ENCODE data around the gene REM1.

REM1 gene

DNA sequence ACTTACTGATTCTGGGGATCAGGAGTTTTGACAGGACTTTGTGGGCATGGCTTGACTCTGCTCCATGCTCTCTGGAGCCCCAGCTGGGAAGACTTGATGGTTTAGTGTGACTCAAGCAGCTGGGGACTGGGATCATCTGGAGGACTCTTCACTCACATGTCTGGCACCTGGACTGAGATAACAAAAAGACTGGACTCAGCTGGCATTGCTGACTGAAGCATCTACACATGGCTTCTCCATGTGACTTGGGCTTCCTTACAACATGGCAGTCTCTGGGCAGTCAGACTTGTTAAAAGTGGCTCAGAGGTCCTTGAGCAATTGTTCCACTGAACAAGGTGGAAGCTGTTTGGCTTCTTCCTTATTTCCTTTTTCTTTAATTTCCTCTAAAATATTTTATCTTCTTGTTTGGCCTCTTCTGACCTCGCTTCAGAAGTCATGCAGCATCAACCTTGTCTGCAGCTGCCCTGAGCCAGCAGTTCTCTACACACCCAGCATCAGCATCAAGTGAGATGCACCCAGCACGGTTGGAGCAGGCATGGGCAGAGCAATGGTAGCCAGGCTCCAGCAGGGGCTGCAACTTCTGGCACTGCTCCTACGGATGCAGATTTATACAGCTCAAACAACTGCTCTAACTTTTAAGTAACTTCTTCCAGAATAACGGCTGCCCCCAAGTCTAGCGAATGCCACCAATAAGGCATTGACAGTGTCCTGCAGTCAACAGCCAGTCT lies 33.6 kb downstream of the REM1 start:
- TF ChIP-seq, protein P1, sequence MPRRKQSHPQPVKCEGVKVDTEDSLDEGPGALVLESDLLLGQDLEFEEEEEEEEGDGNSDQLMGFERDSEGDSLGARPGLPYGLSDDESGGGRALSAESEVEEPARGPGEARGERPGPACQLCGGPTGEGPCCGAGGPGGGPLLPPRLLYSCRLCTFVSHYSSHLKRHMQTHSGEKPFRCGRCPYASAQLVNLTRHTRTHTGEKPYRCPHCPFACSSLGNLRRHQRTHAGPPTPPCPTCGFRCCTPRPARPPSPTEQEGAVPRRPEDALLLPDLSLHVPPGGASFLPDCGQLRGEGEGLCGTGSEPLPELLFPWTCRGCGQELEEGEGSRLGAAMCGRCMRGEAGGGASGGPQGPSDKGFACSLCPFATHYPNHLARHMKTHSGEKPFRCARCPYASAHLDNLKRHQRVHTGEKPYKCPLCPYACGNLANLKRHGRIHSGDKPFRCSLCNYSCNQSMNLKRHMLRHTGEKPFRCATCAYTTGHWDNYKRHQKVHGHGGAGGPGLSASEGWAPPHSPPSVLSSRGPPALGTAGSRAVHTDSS (tag by site-specific recombination; IDR thresholded peaks at IDR 0.05): no peak
- TF ChIP-seq ZNF211 (tag by site-specific recombination; IDR thresholded peaks at IDR 0.05; ENCODE audit: low read depth): no peak
- no peak for TF ChIP-seq ZBTB20 (tag by site-specific recombination; IDR thresholded peaks at IDR 0.05)
- TF ChIP-seq ZNF561 (tag by site-specific recombination; IDR thresholded peaks at IDR 0.05; ENCODE audit: borderline replicate concordance): no peak
- TF ChIP-seq ZNF571 (tag by site-specific recombination; IDR thresholded peaks at IDR 0.05): no peak
- no peak for TF ChIP-seq SP3 (tag by site-specific recombination; IDR thresholded peaks at IDR 0.05)
- TF ChIP-seq, protein P2, sequence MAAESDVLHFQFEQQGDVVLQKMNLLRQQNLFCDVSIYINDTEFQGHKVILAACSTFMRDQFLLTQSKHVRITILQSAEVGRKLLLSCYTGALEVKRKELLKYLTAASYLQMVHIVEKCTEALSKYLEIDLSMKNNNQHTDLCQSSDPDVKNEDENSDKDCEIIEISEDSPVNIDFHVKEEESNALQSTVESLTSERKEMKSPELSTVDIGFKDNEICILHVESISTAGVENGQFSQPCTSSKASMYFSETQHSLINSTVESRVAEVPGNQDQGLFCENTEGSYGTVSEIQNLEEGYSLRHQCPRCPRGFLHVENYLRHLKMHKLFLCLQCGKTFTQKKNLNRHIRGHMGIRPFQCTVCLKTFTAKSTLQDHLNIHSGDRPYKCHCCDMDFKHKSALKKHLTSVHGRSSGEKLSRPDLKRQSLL (tag by site-specific recombination; IDR thresholded peaks at IDR 0.05): no peak
- no peak for TF ChIP-seq ZNF548 (tag by site-specific recombination; IDR thresholded peaks at IDR 0.05)
- no peak for TF ChIP-seq ZNF610 (tag by site-specific recombination; IDR thresholded peaks at IDR 0.05; ENCODE audit: borderline replicate concordance)
- TF ChIP-seq ZNF600 (tag by site-specific recombination; IDR thresholded peaks at IDR 0.05): no peak
- TF ChIP-seq, protein P3, sequence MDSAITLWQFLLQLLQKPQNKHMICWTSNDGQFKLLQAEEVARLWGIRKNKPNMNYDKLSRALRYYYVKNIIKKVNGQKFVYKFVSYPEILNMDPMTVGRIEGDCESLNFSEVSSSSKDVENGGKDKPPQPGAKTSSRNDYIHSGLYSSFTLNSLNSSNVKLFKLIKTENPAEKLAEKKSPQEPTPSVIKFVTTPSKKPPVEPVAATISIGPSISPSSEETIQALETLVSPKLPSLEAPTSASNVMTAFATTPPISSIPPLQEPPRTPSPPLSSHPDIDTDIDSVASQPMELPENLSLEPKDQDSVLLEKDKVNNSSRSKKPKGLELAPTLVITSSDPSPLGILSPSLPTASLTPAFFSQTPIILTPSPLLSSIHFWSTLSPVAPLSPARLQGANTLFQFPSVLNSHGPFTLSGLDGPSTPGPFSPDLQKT (IDR thresholded peaks at IDR 0.05; ENCODE audit: borderline replicate concordance, low read depth, low read length): no peak
- POLR2A ChIA-PET: interaction anchor here (0.6 kb wide), 1 partner anchor 267 kb away, joined by 3 read pairs; no protein-coding TSS in a partner anchor
- CTCF ChIA-PET: interaction anchor here (0.6 kb wide), 1 partner anchor 23 kb away, joined by 3 read pairs; no protein-coding TSS in a partner anchor

DNA sequence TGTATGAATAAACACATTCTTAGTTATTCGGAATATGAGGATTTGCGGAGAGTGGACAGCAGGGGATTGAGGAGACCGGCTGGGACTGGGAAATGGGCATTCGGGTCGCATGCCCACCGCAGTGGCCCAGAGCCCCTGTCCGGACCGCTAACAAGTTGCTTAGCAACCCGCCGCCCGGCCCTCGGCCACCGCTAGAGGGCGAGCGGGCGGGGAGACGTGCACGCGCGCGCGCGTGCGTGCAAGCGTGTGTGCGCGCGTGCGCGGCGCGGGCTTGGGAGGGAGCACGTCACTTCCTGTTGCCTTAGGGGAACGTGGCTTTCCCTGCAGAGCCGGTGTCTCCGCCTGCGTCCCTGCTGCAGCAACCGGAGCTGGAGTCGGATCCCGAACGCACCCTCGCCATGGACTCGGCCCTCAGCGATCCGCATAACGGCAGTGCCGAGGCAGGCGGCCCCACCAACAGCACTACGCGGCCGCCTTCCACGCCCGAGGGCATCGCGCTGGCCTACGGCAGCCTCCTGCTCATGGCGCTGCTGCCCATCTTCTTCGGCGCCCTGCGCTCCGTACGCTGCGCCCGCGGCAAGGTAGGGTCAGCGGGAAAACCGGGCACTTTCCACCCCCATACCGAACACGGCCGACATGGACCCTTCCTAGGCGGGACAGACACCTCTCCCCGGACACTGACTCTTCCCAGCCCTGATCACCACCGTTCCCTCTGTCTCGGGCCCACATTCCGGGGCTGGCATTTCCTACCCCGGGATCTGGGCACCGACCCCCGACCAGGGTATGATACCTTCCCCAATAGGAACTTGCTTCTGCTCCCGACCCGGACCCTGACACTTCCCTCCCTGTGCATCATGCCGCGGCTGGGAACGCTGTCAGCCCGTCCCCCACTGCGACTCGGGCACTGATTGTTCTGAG lies 39.3 kb downstream of the REM1 start, which contains the start of gene HM13:
Gene HM13, plus strand, starts transcription at position 289 of the 918 bp plus-strand sequence. Its CDS starts 110 bp downstream, at position 399.
- peak within 1 kb of the TSS; percentile 61; the same call in 1 of the 2 replicates for H3K27ac ChIP-seq (ENCODE audit: extremely low read depth, low read depth, low read length)
- H3K4me1 ChIP-seq (ENCODE audit: control insufficient read depth, insufficient read depth, low read length): peaks cover 2% of the 10 kb centered on the region; the same call in 1 of the 2 replicates
- peak within 1 kb of the TSS; percentile 65 for H3K4me3 ChIP-seq (ENCODE audit: low read depth, low read length)
- no peaks in the 10 kb centered on the region for H3K9me3 ChIP-seq (ENCODE audit: control insufficient read depth, insufficient read depth, low read depth, low read length)
- CTCF ChIA-PET: interaction anchor here (0.6 to 0.7 kb wide), 4 partner anchors 11 to 1923 kb away, joined by 3 to 4 read pairs (median 4); no protein-coding TSS in a partner anchor
- H3K36me3 ChIP-seq (ENCODE audit: control insufficient read depth in 2 of 2, insufficient read depth in 1 of 2, low read length in 2 of 2): peaks cover 0 to 28% of the 10 kb centered on the region in 2 experiments; a peak in 2 of 3 replicates
- POLR2A ChIA-PET: interaction anchor here (0.7 to 1.0 kb wide), 2 partner anchors 11 to 46 kb away, joined by 3 read pairs; no protein-coding TSS in a partner anchor
- TF ChIP-seq GLI4 (tag by site-specific recombination; IDR thresholded peaks at IDR 0.05) (0 out of 2 replicates have a peak, but pooled peaks have one; percentile 18), ZNF350 (tag by site-specific recombination; IDR thresholded peaks at IDR 0.05) (no peak), ZFHX2 (tag by site-specific recombination; conservative IDR thresholded peaks at IDR 0.05) (no peak), ZFP37 (tag by site-specific recombination; IDR thresholded peaks at IDR 0.05) (peak; percentile 80), ZBTB7A (tag by site-specific recombination; IDR thresholded peaks at IDR 0.05; ENCODE audit: low read depth) (0 out of 2 replicates have a peak, but pooled peaks have one; percentile 30), ZNF174 (tag by site-specific recombination; IDR thresholded peaks at IDR 0.05) (no peak), KLF9 (tag by site-specific recombination; IDR thresholded peaks at IDR 0.05; ENCODE audit: low read depth) (peak; percentile 40; the same call in 1 of the 2 replicates), ZNF48 (tag by site-specific recombination; IDR thresholded peaks at IDR 0.05) (no peak), ZNF169 (tag by site-specific recombination; IDR thresholded peaks at IDR 0.05) (no peak), SCRT2 (tag by site-specific recombination; IDR thresholded peaks at IDR 0.05) (peak; percentile 57), ZNF501 (tag by site-specific recombination; IDR thresholded peaks at IDR 0.05) (peak; percentile 80), KLF7 (tag by site-specific recombination; IDR thresholded peaks at IDR 0.05; ENCODE audit: borderline replicate concordance) (peak; percentile 94), YY2 (tag by site-specific recombination; IDR thresholded peaks at IDR 0.05) (peak; percentile 71; the same call in 1 of the 2 replicates)
- TF ChIP-seq, protein P4, sequence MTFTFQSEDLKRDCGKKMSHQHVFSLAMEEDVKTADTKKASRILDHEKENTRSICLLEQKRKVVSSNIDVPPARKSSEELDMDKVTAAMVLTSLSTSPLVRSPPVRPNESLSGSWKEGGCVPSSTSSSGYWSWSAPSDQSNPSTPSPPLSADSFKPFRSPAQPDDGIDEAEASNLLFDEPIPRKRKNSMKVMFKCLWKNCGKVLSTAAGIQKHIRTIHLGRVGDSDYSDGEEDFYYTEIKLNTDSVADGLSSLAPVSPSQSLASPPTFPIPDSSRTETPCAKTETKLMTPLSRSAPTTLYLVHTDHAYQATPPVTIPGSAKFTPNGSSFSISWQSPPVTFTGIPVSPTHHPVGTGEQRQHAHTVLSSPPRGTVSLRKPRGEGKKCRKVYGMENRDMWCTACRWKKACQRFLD (tag by site-specific recombination; IDR thresholded peaks at IDR 0.05): no peak
- TF ChIP-seq, protein P5, sequence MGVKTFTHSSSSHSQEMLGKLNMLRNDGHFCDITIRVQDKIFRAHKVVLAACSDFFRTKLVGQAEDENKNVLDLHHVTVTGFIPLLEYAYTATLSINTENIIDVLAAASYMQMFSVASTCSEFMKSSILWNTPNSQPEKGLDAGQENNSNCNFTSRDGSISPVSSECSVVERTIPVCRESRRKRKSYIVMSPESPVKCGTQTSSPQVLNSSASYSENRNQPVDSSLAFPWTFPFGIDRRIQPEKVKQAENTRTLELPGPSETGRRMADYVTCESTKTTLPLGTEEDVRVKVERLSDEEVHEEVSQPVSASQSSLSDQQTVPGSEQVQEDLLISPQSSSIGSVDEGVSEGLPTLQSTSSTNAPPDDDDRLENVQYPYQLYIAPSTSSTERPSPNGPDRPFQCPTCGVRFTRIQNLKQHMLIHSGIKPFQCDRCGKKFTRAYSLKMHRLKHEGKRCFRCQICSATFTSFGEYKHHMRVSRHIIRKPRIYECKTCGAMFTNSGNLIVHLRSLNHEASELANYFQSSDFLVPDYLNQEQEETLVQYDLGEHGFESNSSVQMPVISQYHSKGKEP (tag by site-specific recombination; IDR thresholded peaks at IDR 0.05): peak; percentile 55; the same call in 1 of the 2 replicates

More for the DNA sequence above, 33.6 kb downstream of the REM1 start:
- no peaks in the 10 kb centered on the region for H3K9me3 ChIP-seq (ENCODE audit: control insufficient read depth, insufficient read depth, low read depth, low read length)
- H3K4me3 ChIP-seq (ENCODE audit: low read depth, low read length): no peak overlapping the region
- H3K4me1 ChIP-seq (ENCODE audit: control insufficient read depth, insufficient read depth, low read length): no peaks in the 10 kb centered on the region
- no peak overlapping the region for H3K27ac ChIP-seq (ENCODE audit: extremely low read depth, low read depth, low read length)
- H3K36me3 ChIP-seq (ENCODE audit: control insufficient read depth in 2 of 2, insufficient read depth in 1 of 2, low read length in 2 of 2): no peaks in the 10 kb centered on the region
